GM21576 (cell line): Measurements from ENCODE around the gene ATPAF1.
A peak's percentile ranks its signal among the peaks of the same experiment; 100 is the strongest.
"Not testable (repeated sequence)": the region's sequence is repeated elsewhere in the genome, so short reads cannot be mapped to it uniquely, and the experiment has no call there.

Experiments
- ATAC-seq: cut with Tn5 transposase; IDR thresholded peaks from one replicate; pipeline ENCODE4 v1.9.1; 2021; ENCODE audit warnings: mild to moderate bottlenecking, moderate library complexity; ENCODE audit not compliant: unreplicated experiment

Gene ATPAF1, protein sequence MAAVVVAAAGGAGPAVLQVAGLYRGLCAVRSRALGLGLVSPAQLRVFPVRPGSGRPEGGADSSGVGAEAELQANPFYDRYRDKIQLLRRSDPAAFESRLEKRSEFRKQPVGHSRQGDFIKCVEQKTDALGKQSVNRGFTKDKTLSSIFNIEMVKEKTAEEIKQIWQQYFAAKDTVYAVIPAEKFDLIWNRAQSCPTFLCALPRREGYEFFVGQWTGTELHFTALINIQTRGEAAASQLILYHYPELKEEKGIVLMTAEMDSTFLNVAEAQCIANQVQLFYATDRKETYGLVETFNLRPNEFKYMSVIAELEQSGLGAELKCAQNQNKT

DNA sequence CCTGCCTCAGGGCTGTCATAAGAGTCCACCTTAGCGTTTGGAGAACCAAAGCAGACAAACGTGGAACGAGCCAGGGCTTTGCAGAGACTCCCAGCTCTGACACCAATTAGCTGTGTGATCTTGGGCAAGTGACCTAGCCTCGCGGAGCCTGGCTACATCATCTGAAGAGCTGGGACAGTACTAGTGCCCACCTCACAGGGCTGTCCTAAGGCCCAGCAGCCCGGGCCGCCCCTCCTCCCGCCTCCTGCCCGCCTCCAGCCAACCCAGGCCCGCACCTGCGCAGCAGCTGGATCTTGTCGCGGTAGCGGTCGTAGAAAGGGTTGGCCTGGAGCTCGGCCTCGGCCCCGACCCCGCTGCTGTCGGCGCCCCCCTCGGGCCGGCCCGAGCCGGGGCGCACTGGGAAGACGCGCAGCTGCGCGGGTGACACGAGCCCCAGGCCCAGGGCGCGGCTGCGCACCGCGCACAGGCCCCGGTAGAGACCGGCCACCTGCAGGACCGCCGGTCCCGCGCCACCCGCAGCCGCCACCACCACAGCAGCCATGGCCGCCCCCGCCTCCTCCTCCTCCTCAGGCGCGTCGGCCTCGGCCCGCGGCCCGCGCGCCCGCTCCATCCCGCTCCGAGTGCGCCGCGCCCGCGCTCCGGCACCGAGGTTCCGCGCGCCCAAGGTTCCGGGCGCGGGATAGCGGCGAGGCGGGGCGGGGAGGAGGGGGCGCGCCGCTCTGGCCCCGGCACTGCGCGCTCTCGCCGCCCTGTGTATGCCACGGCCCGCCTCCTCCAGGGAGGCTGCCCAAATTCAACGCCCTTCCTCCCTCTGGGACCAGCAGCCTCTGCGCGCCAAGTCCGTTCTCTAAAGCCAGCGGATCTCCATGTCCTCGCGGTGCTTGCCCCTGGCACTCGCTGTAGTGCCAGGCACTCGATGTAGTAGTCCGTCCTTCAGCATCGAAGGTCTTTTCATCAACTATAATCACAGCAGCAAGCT lies at the start of gene ATPAF1:
Gene ATPAF1 (minus strand): TSS at position 583 of the 979 bp plus-strand sequence. CDS start 42 bp downstream, at position 541.
- peak; percentile 76 for ATAC-seq

GRCh38 chr1:46717654-46718053 lies 49.5 kb upstream of the ATPAF1 start:
- ATAC-seq, result no peak

DNA sequence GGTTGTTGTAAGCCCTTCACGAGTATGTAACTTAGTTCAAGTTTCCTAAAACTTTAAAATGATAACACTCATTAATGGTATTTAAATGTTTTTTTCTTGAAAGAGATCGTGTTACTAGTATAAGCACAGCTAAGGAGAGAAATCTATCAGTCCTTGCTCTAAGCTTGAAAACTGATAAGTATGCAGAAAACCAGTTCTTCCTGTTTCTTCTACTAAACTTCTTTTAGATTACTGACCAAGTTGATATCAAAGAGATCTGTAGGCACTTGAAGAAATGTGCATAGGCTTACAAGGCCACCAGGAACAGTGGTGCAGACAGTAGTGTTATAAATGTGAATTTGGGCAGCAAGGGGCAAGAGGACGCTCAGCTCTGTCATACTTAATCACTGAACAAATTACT lies 46.8 kb upstream of the ATPAF1 start:
- no peak for ATAC-seq

- ATAC-seq, result no peak
These were observed 40.0 kb upstream of the ATPAF1 start for GRCh38 chr1:46708121-46708520.

- no peak for ATAC-seq
These were observed 37.2 kb upstream of the ATPAF1 start for GRCh38 chr1:46705408-46705807.

- no peak for ATAC-seq
These were observed 35.9 kb upstream of the ATPAF1 start for GRCh38 chr1:46703927-46704641.

DNA sequence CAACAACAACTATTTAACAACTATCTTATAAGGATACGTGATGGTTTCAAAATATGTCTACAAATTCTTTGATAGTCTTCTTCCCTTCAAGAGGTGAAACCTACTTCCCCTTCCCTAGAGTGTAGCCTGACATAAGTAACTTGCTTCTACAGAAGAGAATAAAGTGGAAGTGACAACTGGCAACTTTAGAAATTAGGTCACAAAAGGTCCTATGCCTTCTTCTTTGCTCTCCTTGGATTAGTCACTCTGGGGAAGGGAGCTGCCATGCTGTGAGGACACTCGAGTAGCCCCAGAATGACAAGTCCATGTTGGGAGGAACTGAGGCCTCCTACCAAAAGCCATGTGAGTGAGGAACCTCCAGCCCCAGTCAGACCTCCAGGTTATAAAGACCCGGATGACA lies 31.5 kb upstream of the ATPAF1 start:
- no peak for ATAC-seq

DNA sequence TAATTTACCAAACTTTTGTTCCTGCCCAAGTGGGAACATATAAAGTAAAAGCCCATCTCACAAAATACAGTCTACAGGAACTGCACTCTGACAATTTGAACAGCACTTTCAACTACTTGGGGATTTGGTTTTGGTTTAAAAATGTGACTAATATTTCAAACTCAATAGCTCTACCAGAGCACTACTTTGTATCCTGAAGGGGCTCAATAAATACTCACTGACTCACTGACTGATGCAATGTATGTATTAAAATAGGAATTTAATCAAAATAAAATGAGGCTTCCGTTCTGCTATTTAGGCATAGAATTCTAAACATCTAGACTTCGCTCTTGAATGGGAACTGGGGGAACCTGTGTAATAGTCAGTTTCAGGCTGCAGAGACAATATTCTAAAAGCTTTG lies 28.9 kb upstream of the ATPAF1 start:
- ATAC-seq, result no peak

GRCh38 chr1:46694676-46695075 lies 26.5 kb upstream of the ATPAF1 start:
- not testable (repeated sequence) for ATAC-seq

DNA sequence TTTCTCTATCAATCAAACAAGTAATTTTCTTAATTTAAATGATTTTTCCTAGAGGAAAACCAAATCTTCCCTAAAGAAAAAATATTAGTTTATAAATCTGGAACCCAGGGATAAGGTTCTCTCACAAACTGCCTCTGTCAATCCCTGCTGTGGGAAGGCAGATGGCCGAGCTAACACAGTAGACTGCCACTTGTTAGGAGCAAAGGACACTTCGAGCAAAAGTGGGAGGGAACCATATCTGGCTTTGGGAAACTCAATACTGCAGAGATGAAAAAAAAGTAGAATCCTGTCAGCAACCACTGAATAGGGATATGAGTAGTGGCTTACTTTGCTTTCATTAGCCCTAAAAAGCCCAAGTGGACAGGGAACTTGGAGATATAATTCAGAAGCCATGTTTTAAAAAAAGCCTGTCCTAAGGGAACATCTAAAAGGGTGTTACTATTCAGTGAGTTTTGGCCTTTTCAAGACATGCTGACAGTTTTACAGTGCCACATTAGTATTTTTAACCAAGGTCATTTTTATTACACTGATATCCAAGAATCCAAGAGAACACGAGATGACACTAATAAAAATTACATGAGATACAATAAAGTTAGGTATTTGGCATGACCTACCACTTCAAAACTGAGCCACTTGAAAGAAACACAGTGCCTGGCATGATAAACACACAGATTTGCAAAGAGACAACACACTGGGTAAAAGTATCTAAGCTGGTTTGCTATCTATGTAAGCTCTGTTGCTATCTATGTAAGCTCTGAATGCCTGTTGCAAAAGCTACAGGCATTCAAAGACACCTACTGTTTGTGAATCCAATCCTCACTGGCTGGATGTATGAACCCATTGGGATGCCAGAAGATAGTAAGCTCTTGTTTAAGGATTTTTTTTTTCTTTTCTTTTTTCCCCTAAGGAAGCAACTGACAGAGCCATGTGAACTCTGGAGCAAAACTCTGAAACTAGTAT lies 24.9 kb upstream of the ATPAF1 start:
- no peak for ATAC-seq

- ATAC-seq, result no peak
These were observed 24.0 kb upstream of the ATPAF1 start for GRCh38 chr1:46691997-46692790.

DNA sequence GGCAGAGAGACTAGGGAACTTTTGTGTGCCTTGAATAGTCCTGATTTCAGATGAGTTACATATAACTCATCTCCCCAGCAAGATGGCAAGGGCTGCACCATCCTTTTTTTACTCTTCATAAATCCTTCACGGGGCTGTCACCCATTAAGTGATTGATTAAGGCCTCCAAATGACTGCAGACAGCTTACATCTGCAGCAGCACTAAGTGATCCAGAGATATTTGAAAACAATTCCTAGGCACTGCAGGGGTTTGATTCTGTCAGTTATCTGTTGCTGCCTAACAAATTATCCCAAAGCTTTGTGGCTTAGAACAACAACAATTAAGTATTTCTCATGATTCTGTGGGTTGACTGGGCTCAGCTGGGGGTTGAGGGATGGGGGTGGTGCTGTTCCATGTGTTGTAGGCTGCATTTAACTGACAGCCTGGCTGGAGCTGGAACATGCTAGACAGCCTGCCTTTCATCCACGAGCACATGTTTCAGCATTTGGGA lies 22.8 kb upstream of the ATPAF1 start:
- no peak for ATAC-seq

- ATAC-seq, result no peak
These were observed 21.7 kb upstream of the ATPAF1 start for GRCh38 chr1:46689897-46690296.

DNA sequence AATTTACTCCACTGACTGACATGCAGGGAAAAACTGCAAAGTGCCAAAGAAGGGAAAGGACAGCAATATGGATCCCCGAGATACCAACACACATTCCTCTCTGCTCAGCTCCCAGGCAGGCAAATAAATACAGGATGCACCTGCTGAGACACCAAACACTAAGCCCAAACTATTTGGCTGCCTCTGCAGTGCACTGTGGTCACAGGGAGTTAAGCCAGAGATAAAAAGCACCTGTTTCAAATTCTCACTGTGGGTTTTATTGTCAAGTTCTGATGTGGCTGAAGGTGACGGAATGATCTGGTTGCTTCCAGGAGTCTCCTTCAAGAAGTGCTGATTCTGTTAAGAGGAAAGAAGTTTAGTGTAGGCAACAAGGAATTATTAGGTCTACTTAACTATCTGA lies 21.2 kb upstream of the ATPAF1 start:
- no peak for ATAC-seq

- ATAC-seq, result no peak
These were observed 19.9 kb upstream of the ATPAF1 start for GRCh38 chr1:46687921-46688509.

DNA sequence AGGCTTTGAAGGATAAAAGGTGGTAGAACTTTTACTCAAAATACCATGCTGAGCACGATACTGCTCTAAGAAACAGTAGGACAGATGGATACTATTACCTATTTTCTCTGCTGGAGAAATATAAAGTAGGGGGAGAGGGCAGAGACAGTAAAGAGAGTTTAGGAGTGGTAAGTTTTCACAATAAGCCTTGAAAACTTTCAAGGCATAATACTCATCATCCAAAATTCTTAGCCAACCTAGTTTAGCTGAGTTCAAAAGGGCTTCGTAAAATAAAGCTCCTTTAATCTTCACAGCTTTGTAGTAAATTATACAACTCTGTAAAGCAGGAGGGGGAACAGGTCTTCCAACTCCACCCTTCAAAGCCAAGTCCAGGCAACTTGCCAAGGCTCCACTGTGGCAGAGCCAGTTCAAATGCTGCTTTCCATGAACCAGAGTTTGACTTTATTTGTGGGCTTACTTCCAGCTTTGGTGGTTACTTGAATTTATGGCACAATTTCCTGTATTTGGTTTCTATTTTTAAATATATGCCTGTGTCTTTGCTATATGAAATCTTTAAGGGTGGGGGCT lies 19.0 kb upstream of the ATPAF1 start:
- ATAC-seq, result no peak

GRCh38 chr1:46686255-46686654 lies 18.1 kb upstream of the ATPAF1 start:
- ATAC-seq, result no peak

DNA sequence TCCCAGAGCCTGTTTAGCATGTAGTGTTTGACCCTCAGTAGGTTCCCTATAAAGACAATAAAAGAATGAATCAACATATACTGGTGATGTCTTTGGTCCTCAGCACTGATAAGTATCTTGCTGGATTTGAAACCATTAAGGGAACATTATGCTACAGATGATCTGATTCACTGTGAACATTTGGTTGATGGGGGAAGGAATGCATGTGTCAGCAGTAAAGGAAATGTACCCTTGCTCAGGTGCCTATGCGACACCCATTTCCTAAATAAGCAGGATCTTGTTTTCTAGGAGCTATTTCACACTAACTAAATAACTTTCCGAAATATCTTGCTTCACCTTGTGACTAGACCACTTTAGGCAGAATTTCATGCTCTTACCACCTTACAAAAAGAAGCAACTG lies 16.5 kb upstream of the ATPAF1 start:
- ATAC-seq, result no peak
